ENCODE data around the gene TES.

The TES gene

DNA sequence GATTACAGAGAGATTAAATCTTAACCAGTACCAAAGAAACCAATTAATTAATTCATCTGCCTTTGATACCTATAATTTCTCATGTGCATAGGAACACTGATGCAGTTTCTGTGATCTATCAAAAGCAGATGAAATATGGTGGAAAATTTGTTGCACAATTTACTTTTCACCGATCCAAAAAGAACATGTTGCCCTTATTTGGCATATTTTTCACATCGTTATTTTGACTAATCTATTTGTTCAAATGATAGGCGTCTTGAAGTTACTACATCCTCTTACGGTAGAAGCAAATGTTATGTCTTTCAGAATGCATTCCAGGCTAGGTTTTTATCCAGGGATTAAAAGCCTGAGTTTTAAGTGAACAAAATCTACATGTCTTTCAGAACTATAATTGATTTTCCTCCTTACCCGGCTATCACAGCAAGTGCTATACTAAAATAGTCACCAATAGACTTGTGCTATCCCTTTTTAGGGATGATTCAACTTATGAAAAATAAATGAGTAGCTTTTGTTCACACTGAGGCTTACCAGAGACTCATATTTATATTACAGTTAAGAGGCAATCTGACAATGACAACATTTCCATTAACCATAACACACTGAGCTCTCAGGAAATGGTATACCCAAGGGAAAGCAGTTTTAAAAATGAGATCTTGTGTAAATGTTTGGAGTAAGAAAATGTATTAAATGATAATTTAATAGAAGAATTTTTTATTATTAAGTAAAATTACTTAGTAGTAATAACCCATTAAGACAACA, 16.8 kb upstream of the TES start:
- DNase-seq: no peak

- no peak for DNase-seq
Measured at GRCh38 chr7:116194115-116194514, 16.2 kb upstream of the TES start.

DNA sequence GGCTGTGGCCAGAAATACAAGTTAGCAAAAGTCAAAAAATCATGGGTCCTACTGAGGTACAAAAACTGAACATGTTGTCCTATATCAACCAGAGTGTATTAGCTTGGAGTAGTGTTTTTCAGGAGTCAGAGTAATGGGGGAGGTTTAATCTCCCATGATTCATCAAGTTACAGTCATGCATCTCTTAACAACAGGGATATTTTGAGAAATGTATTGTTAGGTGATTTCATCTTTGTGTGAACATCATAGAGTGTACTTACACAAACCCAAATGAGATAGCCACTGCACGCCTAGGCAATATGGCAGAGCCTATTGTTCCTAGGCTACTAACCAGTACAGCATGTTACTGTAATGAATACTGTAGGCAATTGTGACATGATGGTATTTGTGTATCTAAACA, 14.9 kb upstream of the TES start:
- DNase-seq: no peak

DNA sequence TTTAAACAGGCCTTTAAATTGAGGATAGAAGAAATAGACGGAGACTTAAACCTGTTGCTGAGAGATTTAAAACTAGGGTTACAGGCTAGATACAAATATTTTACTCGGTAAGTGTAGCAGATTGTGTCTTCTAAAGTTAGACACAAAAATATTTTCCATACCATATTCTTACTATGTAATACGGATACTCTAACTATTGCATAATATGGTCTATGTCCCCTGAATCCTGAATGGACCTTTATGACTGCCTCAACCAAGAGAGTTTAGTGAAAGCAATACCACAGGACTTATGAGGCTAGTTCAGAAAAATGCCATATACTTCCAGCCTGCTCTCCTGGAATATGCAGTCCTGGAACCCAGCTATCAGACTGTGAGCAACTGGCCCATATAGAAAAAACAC, 13.4 kb upstream of the TES start:
- DNase-seq: no peak

DNA sequence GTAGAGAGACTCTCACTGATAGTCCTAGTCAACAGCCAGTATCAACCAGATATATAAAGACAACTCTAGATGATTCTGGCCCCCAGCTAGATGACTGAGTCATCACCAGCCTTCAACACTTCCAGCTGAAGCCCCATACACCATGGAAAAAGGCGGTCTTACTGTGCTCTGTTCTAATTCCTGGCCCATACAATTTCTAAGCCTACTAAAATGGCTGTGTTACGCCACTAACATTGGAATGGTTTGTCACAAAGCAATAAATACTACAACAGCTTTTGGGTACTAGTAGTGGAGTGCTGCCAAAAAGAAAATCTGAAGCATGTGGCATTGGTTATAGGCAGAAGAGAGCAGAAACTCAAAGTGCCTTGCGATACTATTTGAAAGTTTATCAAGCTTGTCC, 13.0 kb upstream of the TES start:
- DNase-seq: no peak

DNA sequence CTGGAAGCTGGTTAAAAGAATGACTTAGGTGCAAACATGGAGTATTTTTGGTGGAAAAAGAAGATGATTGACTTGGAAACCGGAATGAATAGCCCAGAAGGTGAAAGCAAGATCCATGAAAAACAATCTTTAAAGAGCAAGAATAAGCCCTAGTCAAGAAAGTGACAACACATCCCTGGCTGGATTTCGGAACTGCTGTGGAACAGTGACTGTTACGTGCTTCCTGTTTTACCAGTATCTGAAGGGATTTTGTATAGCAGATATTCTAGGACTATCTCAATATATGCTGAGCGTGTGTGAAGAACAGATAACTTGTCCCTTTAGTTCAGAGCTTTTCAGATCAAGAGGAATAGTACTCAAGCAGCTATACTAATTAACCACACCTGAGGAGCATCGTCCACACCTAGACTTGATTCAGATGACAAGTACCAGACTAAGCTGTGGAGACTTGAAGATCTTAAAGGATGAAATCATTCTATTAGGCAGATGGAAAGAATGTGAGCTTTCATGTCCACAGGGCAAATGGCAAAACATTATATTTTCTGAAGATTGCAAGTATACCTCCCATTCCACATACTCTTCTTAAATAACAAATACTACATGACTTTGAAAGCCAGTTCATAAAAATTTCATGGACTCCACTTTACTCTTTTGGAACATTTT, 11.5 kb upstream of the TES start:
- no peak for DNase-seq

GRCh38 chr7:116200963-116201362, 9.4 kb upstream of the TES start:
- DNase-seq: no peak

- DNase-seq: no peak
Measured at GRCh38 chr7:116206141-116206540, 4.2 kb upstream of the TES start.

GRCh38 chr7:116208919-116209318, 1.4 kb upstream of the TES start:
- DNase-seq: no peak

DNA sequence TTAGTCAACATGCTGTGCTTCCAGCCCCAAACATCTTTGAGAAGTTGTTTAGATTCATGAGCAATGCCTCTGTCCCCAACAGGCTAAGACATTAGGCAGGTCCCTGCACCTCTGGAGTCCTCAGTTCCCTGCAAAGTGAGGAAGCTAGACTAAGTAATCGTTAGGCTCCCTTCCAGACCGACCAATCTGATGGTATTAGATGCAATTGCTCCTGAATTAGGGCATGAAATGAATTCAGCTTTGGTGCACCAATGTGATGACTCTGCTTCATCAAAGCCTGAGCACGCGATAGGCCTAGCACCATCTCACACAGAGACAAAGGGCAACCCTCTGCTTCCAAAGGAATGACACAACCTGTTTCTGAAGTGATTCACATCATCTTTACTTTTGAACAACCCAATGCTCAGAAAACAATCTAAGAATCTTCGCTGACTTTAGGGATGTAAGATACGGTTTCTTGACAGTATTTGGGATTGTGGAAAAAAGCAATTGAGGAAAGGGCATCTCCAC, 723 bp upstream of the TES start:
- DNase-seq: no peak

DNA sequence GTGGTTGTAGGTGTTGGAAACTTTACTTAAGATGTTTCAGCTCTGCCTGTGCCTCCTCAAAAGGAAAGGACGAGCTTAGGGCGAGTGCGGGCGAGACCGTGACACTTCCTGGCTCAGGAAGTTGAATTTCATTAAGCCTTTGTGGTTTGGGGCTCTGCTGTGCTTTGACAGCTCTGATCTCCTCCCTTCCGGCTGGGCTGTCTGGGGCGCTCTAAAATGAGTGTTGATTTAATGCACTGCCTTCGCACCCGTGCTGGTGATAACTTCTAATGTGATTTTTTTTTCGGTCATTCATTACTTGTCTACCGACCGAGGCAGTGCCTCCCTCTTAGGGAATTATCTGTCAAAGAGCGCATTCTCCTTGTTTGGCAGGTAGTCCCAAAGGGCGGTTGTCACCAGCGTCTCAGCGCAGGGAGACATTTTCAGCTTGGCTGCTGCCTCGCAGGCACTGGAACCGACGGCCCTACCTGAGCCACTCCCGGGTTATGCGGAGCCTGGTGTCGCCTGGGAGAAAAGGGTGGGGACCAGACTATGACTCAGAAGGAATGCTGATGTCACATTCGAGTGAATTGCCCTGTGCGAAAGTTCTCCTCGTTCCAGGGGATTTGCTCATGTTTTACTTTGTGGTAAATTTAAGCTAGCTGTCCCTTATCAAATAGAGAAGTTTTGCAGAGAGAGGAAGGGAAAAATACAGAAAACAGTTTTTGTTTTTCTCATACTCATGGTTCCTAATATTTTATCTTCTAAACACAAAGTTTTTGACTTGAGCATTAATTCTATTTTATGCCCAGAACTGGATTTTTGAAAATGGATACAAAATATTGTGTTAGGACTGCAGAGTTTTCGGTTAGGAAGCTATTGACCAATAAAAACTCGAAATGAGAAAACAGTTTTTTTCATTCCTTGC, 920 bp downstream of the TES start:
- peak; percentile 75 to 86 (median 84) for DNase-seq

GRCh38 chr7:116211913-116212596, 1.7 kb downstream of the TES start:
- peak in 2 of 4 experiments; percentile 19 to 40 for DNase-seq

DNA sequence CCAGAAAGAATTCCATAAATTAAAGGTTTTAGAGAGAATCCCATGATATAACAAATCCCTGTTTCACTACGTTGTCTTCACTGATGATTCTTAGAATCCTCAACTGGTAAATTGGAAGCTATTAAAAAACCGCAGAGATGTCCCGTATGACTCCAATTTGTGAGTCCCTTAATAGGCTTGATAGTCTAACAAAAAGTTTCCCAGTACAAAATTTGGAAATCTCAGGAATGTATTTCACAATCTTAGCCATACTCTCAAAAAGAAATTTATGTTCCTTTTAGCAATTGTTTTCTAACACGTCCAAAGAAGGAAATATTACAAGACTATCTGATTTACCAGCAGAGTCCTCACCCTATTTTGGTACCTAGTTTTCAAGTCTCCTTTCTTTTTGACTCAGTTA, 2.5 kb downstream of the TES start:
- DNase-seq: peak in 2 of 4 experiments; percentile 26 to 36

- peak; percentile 36 to 56 (median 41) for DNase-seq
Measured at GRCh38 chr7:116213361-116214130, 3.2 kb downstream of the TES start.

GRCh38 chr7:116214921-116215320, 4.6 kb downstream of the TES start:
- DNase-seq: no peak

DNA sequence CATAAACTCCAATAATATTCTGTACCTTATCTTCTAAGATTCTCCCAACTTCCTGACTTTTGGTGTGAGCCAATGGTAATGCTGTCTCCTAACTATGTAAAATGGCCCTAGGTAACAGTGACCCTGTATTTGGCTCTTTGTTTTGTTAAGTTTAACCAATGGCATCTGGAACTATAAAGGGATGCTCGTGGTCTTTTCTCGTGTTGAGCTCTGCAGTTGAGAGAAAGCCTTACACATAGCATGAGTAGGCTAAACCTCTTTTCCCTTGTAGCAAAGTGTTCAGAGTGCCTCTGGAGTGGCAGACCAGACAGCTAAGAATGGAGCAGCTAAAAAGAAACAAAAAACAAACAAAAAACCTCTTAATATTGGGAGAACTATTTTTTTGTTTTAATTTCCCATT, 5.2 kb downstream of the TES start:
- no peak for DNase-seq

DNA sequence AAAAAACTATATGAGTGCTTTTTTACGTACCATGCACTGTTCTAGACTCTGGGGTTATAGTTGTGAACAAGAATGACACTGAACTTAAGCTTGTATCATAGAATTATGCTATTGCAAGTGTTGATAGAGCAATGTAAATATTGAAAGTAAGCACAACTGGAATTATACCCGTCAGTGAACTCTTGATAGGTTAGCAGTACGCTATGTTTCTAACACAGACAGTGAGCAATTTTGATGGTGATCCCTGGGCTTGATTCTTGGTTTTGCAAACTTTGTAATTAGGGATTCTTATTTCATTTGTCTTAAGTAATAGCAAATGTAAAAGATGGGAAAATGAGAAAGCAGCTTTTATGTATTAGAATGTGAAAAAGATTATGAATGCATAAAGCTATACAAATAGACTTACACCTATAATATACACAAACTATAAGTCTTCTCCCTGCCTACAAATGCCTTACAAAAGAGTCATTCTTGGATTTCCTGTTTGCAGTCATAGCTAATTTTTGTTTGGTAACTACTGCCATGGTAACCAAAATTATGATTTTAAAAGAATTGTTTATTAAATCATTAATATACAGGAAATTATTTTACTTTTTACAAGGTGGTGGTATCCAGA, 6.7 kb downstream of the TES start:
- DNase-seq: no peak

DNA sequence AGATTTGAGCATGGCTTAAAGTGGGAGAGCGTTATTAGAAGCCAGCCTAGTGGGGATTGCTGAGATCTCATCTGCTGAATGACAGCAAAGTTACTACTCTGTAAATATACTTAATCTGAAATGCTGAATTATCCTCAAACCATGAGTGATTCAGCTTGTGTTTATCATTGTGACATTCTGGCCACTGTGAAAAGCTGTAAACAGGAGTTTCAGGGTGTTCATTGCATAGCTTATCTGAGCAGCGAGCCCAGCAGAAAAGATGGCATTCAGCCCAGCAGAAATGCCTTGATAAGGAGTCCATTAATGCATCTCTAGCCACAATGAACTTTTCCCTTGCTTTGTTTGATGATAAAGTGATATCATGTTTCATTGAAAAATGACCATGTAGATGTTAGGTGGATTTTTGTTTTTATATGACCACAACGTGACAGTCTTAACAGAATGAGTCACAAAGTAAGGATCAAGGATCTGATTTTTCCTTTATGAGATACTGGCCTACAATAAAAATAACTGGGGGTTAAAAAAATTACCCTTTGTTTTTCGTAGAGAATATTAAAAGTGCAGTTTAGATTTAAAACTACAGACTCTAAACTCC, 7.8 kb downstream of the TES start:
- no peak for DNase-seq

- DNase-seq: no peak
Measured at GRCh38 chr7:116218747-116219146, 8.4 kb downstream of the TES start.

DNA sequence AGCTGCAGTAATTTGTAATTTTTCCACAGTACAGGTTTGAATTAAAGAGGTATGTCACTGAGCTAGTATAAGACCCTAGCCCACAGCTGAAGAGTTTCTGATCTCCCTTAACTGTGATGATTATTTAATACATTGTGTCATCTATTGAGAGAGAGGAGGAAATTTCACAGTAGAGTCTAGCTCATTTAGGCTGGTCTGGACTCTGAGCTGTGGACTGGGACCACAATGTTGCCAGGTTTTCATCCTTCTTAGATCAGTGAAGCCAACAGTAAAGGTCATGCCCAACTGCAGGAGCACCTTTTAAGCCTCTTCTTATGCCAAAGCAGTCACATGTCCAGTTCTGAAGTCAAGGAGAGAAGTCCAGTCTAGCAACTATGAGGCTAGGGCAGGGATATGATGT, 8.9 kb downstream of the TES start:
- DNase-seq: no peak

DNA sequence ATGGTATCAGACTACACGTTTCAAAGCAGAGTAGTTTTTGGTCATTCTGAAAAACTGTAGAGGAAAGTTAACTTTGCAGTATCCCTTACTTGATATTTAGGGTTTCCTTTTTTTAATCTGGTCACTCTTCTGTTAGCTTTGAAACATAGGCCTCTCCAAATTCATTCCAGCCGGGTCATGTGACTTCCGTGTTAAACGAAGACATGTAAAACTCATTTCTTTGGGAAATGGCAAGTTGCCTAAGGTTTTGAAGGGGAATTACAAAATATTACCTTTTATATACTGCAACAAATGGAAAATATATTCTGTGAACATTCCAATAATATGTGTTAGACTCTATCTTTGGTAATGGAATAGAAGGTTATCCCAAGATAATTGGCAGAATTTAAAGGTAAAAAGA, 9.5 kb downstream of the TES start:
- DNase-seq: no peak

All from suppressor macrophage (primary cell).